Esophagus muscularis mucosa (tissue), 3 donors: Measurements from ENCODE around the gene PHACTR4.

ENCODE experiments used
- POLR2A ChIP-seq: fragments of 450-650 bp; IDR thresholded peaks from one replicate; pipeline ENCODE4 v1.6.1; 2017; ENCODE audit warnings: antibody characterized with exemption, moderate library complexity, mild to moderate bottlenecking, low read depth
- TF ChIP-seq, protein P1 (sequence below), 3 experiments: fragments of 200-600 bp in 2 of 3; fragments of 450-650 bp in 1 of 3; sonication (generic) in 2 of 3; IDR thresholded peaks; one replicate each; pipeline ENCODE4 v1.5.1; 2017 to 2019; ENCODE audit warnings: antibody characterized with exemption in 3 of 3, mild to moderate bottlenecking in 2 of 3, moderate library complexity in 1 of 3

DNA sequence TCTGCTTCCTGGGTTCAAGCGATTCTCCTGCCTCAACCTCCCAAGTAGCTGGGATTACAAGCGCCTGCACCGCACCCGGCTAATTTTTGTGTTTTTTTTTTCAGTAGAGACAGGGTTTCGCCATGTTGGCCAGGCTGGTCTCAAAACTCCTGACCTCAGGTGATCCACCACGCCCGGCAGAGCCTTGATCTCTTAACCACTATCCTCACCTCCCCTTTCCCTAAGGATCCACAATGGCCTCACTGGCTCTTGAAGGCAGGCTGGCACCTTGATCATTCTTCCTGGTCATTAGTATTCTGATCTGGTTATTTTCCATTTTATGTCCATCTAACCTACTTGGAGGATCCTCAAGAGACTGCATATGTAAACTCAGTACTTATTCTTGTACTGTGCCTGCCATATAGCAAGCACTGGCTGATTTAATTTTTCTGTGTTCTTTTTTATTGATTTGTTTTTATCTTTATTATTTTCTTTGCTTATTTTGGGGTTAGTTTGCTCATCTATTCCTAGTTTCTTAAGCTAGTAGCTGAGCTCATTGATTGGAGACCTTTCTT lies 142.6 kb downstream of the PHACTR4 start:
- TF ChIP-seq, protein P1, sequence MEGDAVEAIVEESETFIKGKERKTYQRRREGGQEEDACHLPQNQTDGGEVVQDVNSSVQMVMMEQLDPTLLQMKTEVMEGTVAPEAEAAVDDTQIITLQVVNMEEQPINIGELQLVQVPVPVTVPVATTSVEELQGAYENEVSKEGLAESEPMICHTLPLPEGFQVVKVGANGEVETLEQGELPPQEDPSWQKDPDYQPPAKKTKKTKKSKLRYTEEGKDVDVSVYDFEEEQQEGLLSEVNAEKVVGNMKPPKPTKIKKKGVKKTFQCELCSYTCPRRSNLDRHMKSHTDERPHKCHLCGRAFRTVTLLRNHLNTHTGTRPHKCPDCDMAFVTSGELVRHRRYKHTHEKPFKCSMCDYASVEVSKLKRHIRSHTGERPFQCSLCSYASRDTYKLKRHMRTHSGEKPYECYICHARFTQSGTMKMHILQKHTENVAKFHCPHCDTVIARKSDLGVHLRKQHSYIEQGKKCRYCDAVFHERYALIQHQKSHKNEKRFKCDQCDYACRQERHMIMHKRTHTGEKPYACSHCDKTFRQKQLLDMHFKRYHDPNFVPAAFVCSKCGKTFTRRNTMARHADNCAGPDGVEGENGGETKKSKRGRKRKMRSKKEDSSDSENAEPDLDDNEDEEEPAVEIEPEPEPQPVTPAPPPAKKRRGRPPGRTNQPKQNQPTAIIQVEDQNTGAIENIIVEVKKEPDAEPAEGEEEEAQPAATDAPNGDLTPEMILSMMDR (IDR thresholded peaks at IDR 0.05), result no peak
- TF ChIP-seq POLR2A, result no peak
